HepG2 (cell line): ENCODE data around the gene ADAMTS12. TPM values are rescaled to one million over a fixed set of nuclear protein-coding genes. Genes with fewer than 3 reads are reported as not detected.

Experiments
- ATAC-seq: fragments of 200-7000 bp; cut with Tn5 transposase; 3 replicates; pipeline ENCODE4 v1.9.1; 2020; ENCODE audit warnings: mild to moderate bottlenecking, moderate library complexity
- BruUV-seq: library from RNA; stranded (reverse); fragments of 400-500 nt; replicated peaks from 2 replicates; lab custom pipeline; 2021; lab: Mats Ljungman, UMichigan
- CTCF ChIA-PET: fragments of 300-600 bp; formaldehyde crosslinking; extraction: SDS; loops from one replicate; lab custom pipeline; 2021; ENCODE audit warnings: low total read pairs, inconsistent platforms, low intra/inter-chr PET ratio; lab: Yijun Ruan, JAX
- POLR2A ChIA-PET: fragments of 350-600 bp; sonication (Branson Sonifier 250); formaldehyde crosslinking; loops from one replicate; lab custom pipeline; 2020; ENCODE audit warnings: antibody characterized with exemption, inconsistent platforms; lab: Yijun Ruan, JAX
- DNase-seq: peaks from one replicate; pipeline ENCODE4 v3.0.0-alpha.2; 2015; ENCODE audit warnings: low spot score
- FAIRE-seq: peaks from 3 replicates; lab custom pipeline; 2011; peaks lifted over from hg19 to GRCh38; lab: Jason Lieb, UNC
- H2AFZ ChIP-seq: one replicate; pipeline ENCODE4 v1.6.1; 2011; ENCODE audit warnings: low read length, inconsistent platforms
- H3K27ac ChIP-seq: fragments of 300-600 bp; 3 replicates; pipeline ENCODE4 v1.8.0; 2011; ENCODE audit warnings: mixed run types, mild to moderate bottlenecking, mixed read lengths, low read length, inconsistent platforms; ENCODE audit not compliant: insufficient read depth; ENCODE audit errors: extremely low read length
- H3K27me3 ChIP-seq, 2 experiments: fragments of 200-600 bp in 1 of 2; 2 replicates in 1 of 2; 3 replicates in 1 of 2; pipeline versions ENCODE4 v1.6.0 to v1.8.0; 2011; ENCODE audit warnings: low read length in 2 of 2, mild to moderate bottlenecking in 2 of 2, moderate library complexity in 2 of 2, inconsistent platforms in 1 of 2; ENCODE audit not compliant: insufficient read depth in 2 of 2, control insufficient read depth in 1 of 2
- H3K36me3 ChIP-seq, 2 experiments: fragments of 200-600 bp in 1 of 2; replicated peaks in 1 of 2; 2 replicates in 1 of 2; 3 replicates in 1 of 2; pipeline versions ENCODE4 v1.5.1 to v1.8.0; 2011; ENCODE audit warnings: low read length in 2 of 2, inconsistent platforms in 1 of 2; ENCODE audit not compliant: insufficient read depth in 2 of 2, control insufficient read depth in 1 of 2
- H3K4me1 ChIP-seq: 2 replicates; pipeline ENCODE4 v1.5.1; 2012; ENCODE audit warnings: low read length, inconsistent platforms; ENCODE audit not compliant: insufficient read depth
- H3K4me2 ChIP-seq: 2 replicates; pipeline ENCODE4 v1.6.0; 2011; ENCODE audit warnings: low read depth, low read length, inconsistent platforms
- H3K4me3 ChIP-seq, 3 experiments: fragments of 200-600 bp in 1 of 3; sonication (generic), shearing (Covaris generic) in 1 of 3; replicated peaks in 1 of 3; 2 replicates each; pipeline ENCODE4 v1.5.1; 2011 to 2016; ENCODE audit warnings: low read length in 3 of 3, inconsistent platforms in 2 of 3, low read depth in 2 of 3, mild to moderate bottlenecking in 2 of 3, control low read depth in 1 of 3, mixed read lengths in 1 of 3; ENCODE audit not compliant: insufficient read depth in 1 of 3
- H3K79me2 ChIP-seq: one replicate; pipeline ENCODE4 v1.6.1; 2011; ENCODE audit warnings: low read length, inconsistent platforms; ENCODE audit not compliant: insufficient read depth
- H3K9ac ChIP-seq: 2 replicates; pipeline ENCODE4 v1.6.0; 2011; ENCODE audit warnings: mild to moderate bottlenecking, low read depth, low read length, inconsistent platforms; ENCODE audit not compliant: insufficient read depth
- H3K9me3 ChIP-seq: 2 replicates; pipeline ENCODE4 v1.5.1; 2012; ENCODE audit warnings: mild to moderate bottlenecking, low read length
- H4K20me1 ChIP-seq: 2 replicates; pipeline ENCODE4 v1.6.0; 2011; ENCODE audit warnings: inconsistent platforms, mild to moderate bottlenecking, low read length, moderate library complexity; ENCODE audit not compliant: insufficient read depth
- GPN1 ChIP-seq: sonication (generic); formaldehyde crosslinking; IDR thresholded peaks from 2 replicates; pipeline ENCODE4 v1.5.1; 2020; ENCODE audit warnings: missing genetic modification reagents, borderline replicate concordance
- NR2F6 ChIP-seq, 2 experiments: IDR thresholded peaks; 2 replicates each; pipeline ENCODE4 v1.6.1; 2016; ENCODE audit warnings: antibody characterized with exemption in 1 of 2, mild to moderate bottlenecking in 1 of 2
- ZBTB21 ChIP-seq: sonication (generic); formaldehyde crosslinking; IDR thresholded peaks from 2 replicates; pipeline ENCODE4 v1.4.0; 2020; ENCODE audit warnings: missing genetic modification reagents
- WGBS: methylation state at CpG from one replicate; pipeline ENCODE4 v1.1.6; 2017; ENCODE audit warnings: low lambda C conversion rate; 5-methylcytosine and 5-hydroxymethylcytosine counted together
- in situ Hi-C: cut with HindIII; loops from 2 replicates; pipeline ENCODE4 v1.10.0; 2017; ENCODE audit warnings: low pct_unique_long_range_greater_than_20kb; ENCODE audit not compliant: extremely low pct_ligation_motif_present
- intact Hi-C: fragments of 100-400 bp; cut with micrococcal nuclease; formaldehyde crosslinking; loops from one replicate; pipeline ENCODE4 v1.10.0; 2022; ENCODE audit not compliant: unreplicated experiment
- polyA plus RNA-seq, 8 experiments: library from polyadenylated mRNA; depleted of rRNA in 3 of 8; stranded (reverse) in 7 of 8; unstranded in 1 of 8; fragments of >200 nt; fragmentation: Illumina TruSeq in 4 of 8; extraction: Trizol in 4 of 8; gene quantifications; 2 replicates each; pipeline versions ENCODE4 v1.2.1 to v1.2.3, GENCODE V29; 2011 to 2016; ENCODE audit warnings: low read depth in 4 of 8, missing spikeins in 1 of 8, mixed read lengths in 1 of 8; ENCODE audit not compliant: insufficient read depth in 1 of 8
- total RNA-seq, 5 experiments: library from RNA; depleted of rRNA; stranded (reverse); fragments of >200 nt; fragmentation: Illumina TruSeq; extraction: Trizol; gene quantifications; 2 replicates each; pipeline ENCODE4 v1.2.3, GENCODE V29; 2016; ENCODE audit warnings: low read depth in 1 of 5
- TF ChIP-seq, protein P1 (sequence below): sonication (generic); formaldehyde crosslinking; IDR thresholded peaks from 2 replicates; pipeline ENCODE4; 2020; ENCODE audit warnings: missing genetic modification reagents, mild to moderate bottlenecking, borderline replicate concordance

The ADAMTS12 gene
- total and polyA plus RNA-seq, 2 of the 13 experiments (the other 11 are each of a cell fraction or from before 2014, with no cell fraction given), result 0.03 TPM; not detected in 1

DNA sequence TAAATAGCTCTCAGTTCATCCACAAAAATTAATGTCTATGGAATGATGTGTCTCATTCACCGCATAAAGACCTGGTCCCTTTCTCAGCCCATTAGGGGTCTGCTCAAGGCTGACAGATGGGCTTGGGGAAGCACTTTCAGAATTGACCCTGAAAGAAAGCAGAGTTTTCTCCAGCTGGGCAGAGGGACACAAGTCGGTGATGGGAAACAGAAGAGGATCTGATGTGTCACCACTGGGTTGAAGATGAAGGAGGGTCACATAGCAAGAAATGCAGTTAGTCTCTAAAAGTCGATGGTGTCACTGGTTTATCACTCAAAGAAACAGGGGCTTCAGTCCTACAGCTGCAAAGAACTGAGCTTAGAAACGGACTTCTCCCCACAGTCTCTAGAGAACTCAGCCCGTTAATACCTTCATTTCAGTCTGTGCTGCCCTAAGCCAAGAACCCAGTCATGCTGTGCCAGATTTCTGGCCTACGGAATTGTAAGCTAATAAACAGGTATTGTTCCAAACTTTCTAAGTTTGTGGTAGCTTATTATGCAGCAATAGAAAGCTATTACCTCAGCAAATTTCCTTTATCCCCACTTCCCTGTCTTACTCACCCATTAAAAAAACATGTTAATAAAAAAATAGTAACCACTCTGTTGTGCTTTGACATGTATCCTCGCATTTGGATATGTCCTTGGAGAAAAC is 64.6 kb downstream of the ADAMTS12 start (continued):
- no peak for TF ChIP-seq GPN1 (CRISPR knock-in tag)

DNA sequence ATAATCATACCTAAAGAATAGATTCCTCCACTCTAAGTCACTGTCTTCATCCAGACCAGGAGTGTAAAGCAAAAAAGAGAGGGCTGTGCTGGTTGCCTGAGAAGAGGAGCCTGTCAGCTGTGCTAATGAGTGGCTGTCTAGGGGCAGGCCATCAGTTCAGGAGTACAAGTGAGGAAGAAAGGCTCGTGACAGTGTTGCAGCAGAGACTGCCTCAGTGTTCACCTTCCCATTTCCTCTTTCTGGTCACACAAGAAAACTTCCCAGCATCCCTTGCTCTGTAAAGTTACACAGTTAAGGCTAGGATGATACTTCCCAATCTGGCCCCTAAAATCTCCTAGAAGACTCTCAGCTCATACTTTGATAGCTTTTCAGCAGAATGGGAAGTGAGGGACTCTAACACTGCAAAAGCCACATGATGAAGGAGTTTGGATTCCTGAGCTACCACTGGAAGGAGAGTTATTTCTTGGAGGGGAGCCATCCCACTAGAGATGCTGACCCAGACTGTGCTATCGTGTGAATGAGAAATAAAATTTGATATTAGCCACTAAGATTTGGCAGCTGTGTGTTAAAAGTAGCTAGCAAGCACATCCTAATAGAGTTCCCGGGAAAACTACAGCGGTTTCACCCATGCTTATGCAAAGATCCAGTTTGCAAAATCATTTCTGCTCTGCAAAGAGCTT is 67.1 kb downstream of the ADAMTS12 start:
- DNase-seq (no peak), FAIRE-seq (no peak), ATAC-seq (no peak)
- Histone ChIP-seq H3K9ac (no peak overlapping the region), H3K27ac (no peak overlapping the region), H3K4me1 (no peaks in the 10 kb centered on the region), H3K36me3 (no peaks in the 10 kb centered on the region), H3K9me3 (no peaks in the 10 kb centered on the region)
- no TSS peak for BruUV-seq
- in situ Hi-C loops, result no loop called here
- TF ChIP-seq, protein P1, sequence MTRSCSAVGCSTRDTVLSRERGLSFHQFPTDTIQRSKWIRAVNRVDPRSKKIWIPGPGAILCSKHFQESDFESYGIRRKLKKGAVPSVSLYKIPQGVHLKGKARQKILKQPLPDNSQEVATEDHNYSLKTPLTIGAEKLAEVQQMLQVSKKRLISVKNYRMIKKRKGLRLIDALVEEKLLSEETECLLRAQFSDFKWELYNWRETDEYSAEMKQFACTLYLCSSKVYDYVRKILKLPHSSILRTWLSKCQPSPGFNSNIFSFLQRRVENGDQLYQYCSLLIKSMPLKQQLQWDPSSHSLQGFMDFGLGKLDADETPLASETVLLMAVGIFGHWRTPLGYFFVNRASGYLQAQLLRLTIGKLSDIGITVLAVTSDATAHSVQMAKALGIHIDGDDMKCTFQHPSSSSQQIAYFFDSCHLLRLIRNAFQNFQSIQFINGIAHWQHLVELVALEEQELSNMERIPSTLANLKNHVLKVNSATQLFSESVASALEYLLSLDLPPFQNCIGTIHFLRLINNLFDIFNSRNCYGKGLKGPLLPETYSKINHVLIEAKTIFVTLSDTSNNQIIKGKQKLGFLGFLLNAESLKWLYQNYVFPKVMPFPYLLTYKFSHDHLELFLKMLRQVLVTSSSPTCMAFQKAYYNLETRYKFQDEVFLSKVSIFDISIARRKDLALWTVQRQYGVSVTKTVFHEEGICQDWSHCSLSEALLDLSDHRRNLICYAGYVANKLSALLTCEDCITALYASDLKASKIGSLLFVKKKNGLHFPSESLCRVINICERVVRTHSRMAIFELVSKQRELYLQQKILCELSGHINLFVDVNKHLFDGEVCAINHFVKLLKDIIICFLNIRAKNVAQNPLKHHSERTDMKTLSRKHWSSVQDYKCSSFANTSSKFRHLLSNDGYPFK (CRISPR knock-in tag), result no peak
- TF ChIP-seq ZBTB21, result no peak
- TF ChIP-seq NR2F6 (IDR thresholded peaks at IDR 0.05), result no peak
- no peak for TF ChIP-seq NR2F6 (CRISPR knock-in tag; IDR thresholded peaks at IDR 0.05)
- TF ChIP-seq, all 625 proteins: peak for 0
- Histone ChIP-seq H3K79me2 (no peaks in the 10 kb centered on the region), H4K20me1 (no peaks in the 10 kb centered on the region), H3K27me3 (no peaks in the 10 kb centered on the region; a peak in 1 of 5 replicates), H3K4me3 (no peak overlapping the region), H3K4me2 (no peak overlapping the region), H2AFZ (no peak overlapping the region)
- WGBS, result 4% methylated on average over 4 of the region's 4 CpGs
- ChIA-PET CTCF (no interaction called here), POLR2A (no interaction called here)
- intact Hi-C loops, result no loop called here
